Upper lobe of right lung (tissue), 1 donor: ENCODE data around the gene RBM20. TPM values are rescaled to one million over a fixed set of nuclear protein-coding genes. Genes with fewer than 3 reads are reported as not detected.

Experiments
- ATAC-seq: fragments of 200-7000 bp; cut with Tn5 transposase; one replicate; pipeline ENCODE4 v1.9.1; 2020; ENCODE audit warnings: mild to moderate bottlenecking, moderate library complexity
- DNase-seq: peaks from one replicate; pipeline ENCODE4 v3.0.0-alpha.2; 2020
- H3K27ac ChIP-seq: fragments of 200-600 bp; one replicate; pipeline ENCODE4 v1.8.0; 2022
- H3K27me3 ChIP-seq: fragments of 200-600 bp; one replicate; pipeline ENCODE4 v1.8.0; 2022; ENCODE audit warnings: mild to moderate bottlenecking
- H3K36me3 ChIP-seq: fragments of 200-600 bp; one replicate; pipeline ENCODE4 v1.8.0; 2022
- H3K4me1 ChIP-seq: fragments of 200-600 bp; one replicate; pipeline ENCODE4 v1.8.0; 2022
- H3K4me3 ChIP-seq: fragments of 200-600 bp; one replicate; pipeline ENCODE4 v1.8.0; 2022; ENCODE audit warnings: mild to moderate bottlenecking
- H3K9me3 ChIP-seq: fragments of 200-600 bp; one replicate; pipeline ENCODE4 v1.8.0; 2022
- intact Hi-C: fragments of 100-400 bp; cut with DNase I; formaldehyde crosslinking; loops from one replicate; pipeline ENCODE4 v1.11.0; 2022
- total RNA-seq: library from RNA; stranded (reverse); fragmentation: NEBNext Ultra II Directional; extraction: Animal tissue kit (Norgen Biotek cat#: 25700); gene quantifications from one replicate; pipeline ENCODE4 v1.2.1, GENCODE V29; 2021
- TF ChIP-seq, protein P1 (sequence below): fragments of 200-600 bp; IDR thresholded peaks from one replicate; pipeline ENCODE4 v1.8.0; 2022; ENCODE audit warnings: antibody characterized with exemption
- donor health status: DM: no; HTN: yes; CAD: no; lungs with severe emphysema.

The RBM20 gene
- total RNA-seq, 1 donor from 2014 or later, result 0.41 TPM

DNA sequence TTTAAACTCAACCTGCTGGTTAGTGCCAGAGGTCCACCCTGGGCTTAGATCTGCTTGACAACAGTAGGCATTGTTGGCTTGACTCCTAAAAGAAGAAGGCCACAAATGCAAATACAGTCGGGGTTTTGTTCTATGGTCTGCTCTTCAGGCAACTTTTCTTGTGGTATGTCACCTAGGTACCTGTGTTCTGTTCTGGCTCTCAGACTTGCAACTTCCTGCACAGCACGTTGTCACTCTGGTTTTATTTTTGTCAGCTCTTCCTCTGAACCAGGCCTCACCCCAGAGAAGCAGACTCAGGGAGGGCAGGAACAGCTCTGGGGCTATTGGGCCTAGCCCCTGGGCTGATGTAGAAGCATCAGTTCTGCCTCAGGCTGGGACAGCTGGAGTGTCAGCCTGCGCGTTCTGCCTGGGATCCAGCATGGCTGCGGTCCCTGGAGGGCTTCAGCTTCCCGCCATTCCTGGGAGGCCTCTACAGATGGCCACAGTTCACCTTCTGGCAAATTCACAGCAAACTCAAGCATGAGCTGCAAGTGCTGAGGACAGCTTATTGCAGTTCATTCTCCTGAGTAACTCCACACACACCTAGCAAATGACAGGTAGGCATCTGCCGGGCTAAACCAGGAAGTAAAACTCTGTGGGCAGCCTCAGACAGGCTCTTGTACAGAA, 216.6 kb downstream of the RBM20 start:
- intact Hi-C loops, result no loop called here
- no peak overlapping the region for H3K4me3 ChIP-seq
- no peak for ATAC-seq
- peaks cover 60% of the 10 kb centered on the region for H3K4me1 ChIP-seq
- H3K9me3 ChIP-seq, result no peaks in the 10 kb centered on the region
- TF ChIP-seq, protein P1, sequence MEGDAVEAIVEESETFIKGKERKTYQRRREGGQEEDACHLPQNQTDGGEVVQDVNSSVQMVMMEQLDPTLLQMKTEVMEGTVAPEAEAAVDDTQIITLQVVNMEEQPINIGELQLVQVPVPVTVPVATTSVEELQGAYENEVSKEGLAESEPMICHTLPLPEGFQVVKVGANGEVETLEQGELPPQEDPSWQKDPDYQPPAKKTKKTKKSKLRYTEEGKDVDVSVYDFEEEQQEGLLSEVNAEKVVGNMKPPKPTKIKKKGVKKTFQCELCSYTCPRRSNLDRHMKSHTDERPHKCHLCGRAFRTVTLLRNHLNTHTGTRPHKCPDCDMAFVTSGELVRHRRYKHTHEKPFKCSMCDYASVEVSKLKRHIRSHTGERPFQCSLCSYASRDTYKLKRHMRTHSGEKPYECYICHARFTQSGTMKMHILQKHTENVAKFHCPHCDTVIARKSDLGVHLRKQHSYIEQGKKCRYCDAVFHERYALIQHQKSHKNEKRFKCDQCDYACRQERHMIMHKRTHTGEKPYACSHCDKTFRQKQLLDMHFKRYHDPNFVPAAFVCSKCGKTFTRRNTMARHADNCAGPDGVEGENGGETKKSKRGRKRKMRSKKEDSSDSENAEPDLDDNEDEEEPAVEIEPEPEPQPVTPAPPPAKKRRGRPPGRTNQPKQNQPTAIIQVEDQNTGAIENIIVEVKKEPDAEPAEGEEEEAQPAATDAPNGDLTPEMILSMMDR, result no peak
- no peaks in the 10 kb centered on the region for H3K27me3 ChIP-seq
- DNase-seq, result no peak
- H3K27ac ChIP-seq, result peak overlapping the region; percentile 81
- H3K36me3 ChIP-seq, result no peaks in the 10 kb centered on the region

DNA sequence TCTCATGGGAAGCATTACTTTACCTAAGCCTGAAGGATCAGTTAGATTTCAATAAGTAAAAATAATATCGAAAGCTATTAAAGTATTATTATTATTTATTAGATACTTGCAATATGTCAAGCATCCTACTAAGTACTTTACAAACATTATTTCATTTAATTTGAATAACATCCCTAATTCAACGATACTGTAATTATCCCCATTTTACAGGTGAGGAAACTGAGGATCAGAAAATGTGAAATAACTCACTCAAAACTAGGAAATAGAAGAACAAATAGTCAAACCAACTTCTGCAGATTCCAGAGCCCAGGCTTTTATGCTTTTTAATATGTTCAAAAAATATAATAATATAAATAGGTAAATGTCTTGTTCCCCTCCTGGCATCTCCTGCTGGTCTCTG, 217.3 kb downstream of the RBM20 start:
- H3K36me3 ChIP-seq, result no peaks in the 10 kb centered on the region
- H3K9me3 ChIP-seq, result no peaks in the 10 kb centered on the region
- DNase-seq, result no peak
- intact Hi-C loops, result no loop called here
- TF ChIP-seq, protein P1, result no peak
- no peak for ATAC-seq
- no peaks in the 10 kb centered on the region for H3K27me3 ChIP-seq
- H3K27ac ChIP-seq, result peak overlapping the region; percentile 81
- no peak overlapping the region for H3K4me3 ChIP-seq
- peaks cover 68% of the 10 kb centered on the region for H3K4me1 ChIP-seq

DNA sequence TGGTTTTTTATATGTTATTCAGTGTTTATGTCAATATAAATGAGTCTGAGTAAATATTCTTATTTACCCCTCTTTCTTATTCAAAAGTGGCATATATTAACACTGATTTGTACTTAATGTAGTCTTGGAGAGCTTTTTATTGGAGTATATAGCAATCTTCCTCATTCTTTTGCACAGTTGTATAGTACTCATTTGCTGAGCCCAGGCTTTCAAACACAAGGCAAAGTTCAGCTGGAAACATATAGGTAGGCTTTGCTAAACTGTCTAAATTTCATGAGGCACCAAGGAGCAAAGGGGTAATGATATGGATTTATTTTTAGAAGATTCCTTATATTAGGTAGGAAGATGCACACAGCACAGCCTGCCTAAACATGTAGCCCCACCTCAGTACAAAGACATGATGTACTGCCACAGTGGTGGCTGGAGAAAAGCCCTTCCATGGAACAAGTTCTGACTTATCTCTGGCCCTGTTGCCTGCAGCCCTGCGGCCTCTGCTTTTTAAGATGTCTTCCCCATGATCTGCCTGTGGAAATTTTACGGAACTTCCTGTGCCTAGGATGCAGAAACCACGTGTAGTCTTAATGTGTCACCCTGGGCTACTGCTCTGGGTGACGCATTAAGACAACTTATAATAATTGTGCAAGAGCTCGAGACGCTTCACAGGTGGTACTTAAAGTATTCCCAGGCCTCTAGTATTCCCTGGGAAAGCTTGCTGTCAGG, 218.0 kb downstream of the RBM20 start:
- no peaks in the 10 kb centered on the region for H3K36me3 ChIP-seq
- H3K9me3 ChIP-seq, result no peaks in the 10 kb centered on the region
- peak; percentile 54 for ATAC-seq
- no peak overlapping the region for H3K4me3 ChIP-seq
- TF ChIP-seq, protein P1, result no peak
- no peaks in the 10 kb centered on the region for H3K27me3 ChIP-seq
- no peak for DNase-seq
- intact Hi-C loops, result no loop called here
- H3K27ac ChIP-seq, result peak overlapping the region; percentile 52
- peaks cover 69% of the 10 kb centered on the region for H3K4me1 ChIP-seq

DNA sequence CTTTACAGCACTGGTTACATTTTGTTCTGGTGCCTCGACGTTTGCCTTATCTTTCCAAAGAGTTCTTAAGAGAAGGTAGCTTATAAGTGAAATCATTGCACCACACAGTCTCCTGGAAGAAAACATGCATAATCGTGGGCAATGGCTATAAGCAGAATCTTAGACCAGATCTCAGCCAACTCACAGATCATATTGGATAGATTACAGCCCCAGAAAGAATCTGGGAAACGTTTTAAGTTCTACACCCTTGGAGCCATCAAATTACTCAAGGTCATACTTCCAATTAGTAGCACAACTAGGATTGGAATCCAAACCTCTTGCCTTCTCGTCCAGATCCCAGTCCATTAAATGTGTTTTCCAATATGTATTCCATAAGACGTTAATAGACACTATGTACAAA, 218.8 kb downstream of the RBM20 start:
- Histone ChIP-seq H3K27ac (peak overlapping the region; percentile 52), H3K4me1 (peaks cover 61% of the 10 kb centered on the region), H3K36me3 (no peaks in the 10 kb centered on the region), H3K9me3 (no peaks in the 10 kb centered on the region), H3K27me3 (no peaks in the 10 kb centered on the region), H3K4me3 (no peak overlapping the region)
- TF ChIP-seq, protein P1, result no peak
- ATAC-seq (no peak), DNase-seq (no peak)
- intact Hi-C loops, result no loop called here

DNA sequence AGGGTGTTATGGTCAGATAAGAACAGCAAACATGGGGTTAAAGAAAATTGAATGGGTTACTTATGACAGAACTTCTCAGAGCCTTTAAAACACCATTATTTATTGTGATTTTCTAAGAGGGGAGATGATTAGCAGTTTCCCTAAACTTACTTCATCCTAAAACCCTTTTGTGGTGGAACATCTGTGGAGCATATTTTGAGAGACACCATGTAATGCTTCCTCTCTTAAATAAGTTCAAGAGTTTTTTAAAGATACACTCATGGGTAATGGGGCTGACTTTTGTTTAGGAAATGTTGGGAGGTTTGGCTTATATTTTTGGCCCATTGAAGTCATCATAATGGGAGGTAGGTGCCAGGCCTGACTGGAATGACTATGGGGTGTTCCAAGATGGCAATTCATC, 219.2 kb downstream of the RBM20 start:
- no peak for DNase-seq
- no peaks in the 10 kb centered on the region for H3K9me3 ChIP-seq
- ATAC-seq, result no peak
- no peak overlapping the region for H3K27ac ChIP-seq
- H3K27me3 ChIP-seq, result no peaks in the 10 kb centered on the region
- no peaks in the 10 kb centered on the region for H3K36me3 ChIP-seq
- intact Hi-C loops, result no loop called here
- TF ChIP-seq, protein P1, result no peak
- H3K4me3 ChIP-seq, result no peak overlapping the region
- H3K4me1 ChIP-seq, result peaks cover 58% of the 10 kb centered on the region
